ENCODE results near the gene SEL1L3.

DNA sequence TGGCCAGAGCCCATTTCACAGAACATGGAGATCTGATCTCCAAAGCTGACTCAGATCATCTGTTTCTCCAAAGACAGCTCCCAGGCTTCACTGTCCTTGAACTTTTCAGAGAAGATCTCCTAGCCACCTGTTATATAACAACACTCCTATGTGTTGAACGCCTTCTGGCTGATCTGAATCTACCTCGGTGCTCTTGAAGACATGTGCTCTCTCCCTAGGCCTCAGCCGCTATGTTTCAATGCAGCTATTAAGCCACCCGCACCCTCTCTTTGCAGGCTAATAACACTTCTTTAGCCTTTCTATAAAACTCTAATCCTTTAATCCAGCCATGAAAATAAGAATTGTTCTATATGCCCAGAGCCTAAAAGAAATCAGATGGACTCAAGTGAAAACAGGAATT, 34.9 kb downstream of the SEL1L3 start:
- TF ChIP-seq CTCF (IDR thresholded peaks at IDR 0.05; ENCODE audit: low read depth, low read length, missing input control) (no peak), JUND (IDR thresholded peaks at IDR 0.05) (no peak), SP1 (IDR thresholded peaks at IDR 0.05) (no peak), YY1 (IDR thresholded peaks at IDR 0.05) (no peak), MAX (IDR thresholded peaks at IDR 0.05) (no peak), RXRA (IDR thresholded peaks at IDR 0.05) (no peak), FOXA1 (IDR thresholded peaks at IDR 0.05) (no peak)
- TF ChIP-seq, protein P1, sequence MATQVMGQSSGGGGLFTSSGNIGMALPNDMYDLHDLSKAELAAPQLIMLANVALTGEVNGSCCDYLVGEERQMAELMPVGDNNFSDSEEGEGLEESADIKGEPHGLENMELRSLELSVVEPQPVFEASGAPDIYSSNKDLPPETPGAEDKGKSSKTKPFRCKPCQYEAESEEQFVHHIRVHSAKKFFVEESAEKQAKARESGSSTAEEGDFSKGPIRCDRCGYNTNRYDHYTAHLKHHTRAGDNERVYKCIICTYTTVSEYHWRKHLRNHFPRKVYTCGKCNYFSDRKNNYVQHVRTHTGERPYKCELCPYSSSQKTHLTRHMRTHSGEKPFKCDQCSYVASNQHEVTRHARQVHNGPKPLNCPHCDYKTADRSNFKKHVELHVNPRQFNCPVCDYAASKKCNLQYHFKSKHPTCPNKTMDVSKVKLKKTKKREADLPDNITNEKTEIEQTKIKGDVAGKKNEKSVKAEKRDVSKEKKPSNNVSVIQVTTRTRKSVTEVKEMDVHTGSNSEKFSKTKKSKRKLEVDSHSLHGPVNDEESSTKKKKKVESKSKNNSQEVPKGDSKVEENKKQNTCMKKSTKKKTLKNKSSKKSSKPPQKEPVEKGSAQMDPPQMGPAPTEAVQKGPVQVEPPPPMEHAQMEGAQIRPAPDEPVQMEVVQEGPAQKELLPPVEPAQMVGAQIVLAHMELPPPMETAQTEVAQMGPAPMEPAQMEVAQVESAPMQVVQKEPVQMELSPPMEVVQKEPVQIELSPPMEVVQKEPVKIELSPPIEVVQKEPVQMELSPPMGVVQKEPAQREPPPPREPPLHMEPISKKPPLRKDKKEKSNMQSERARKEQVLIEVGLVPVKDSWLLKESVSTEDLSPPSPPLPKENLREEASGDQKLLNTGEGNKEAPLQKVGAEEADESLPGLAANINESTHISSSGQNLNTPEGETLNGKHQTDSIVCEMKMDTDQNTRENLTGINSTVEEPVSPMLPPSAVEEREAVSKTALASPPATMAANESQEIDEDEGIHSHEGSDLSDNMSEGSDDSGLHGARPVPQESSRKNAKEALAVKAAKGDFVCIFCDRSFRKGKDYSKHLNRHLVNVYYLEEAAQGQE (IDR thresholded peaks at IDR 0.05) = no peak
- TF ChIP-seq, protein P2, sequence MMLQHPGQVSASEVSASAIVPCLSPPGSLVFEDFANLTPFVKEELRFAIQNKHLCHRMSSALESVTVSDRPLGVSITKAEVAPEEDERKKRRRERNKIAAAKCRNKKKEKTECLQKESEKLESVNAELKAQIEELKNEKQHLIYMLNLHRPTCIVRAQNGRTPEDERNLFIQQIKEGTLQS (IDR thresholded peaks at IDR 0.05) = no peak
